Limb (tissue), 2 donors: Measurements from ENCODE around the gene GTSE1.

ENCODE experiments used
- DNase-seq, 2 donors: peaks; one replicate each; pipeline ENCODE4 v3.0.0-alpha.2; 2016; ENCODE audit errors: extremely low spot score in 2 of 2

Gene GTSE1

GRCh38 chr22:46327691-46328465 lies 31.2 kb downstream of the GTSE1 start:
- no peak for DNase-seq

- no peak for DNase-seq
Measured at GRCh38 chr22:46328797-46329196, 32.1 kb downstream of the GTSE1 start.

- no peak for DNase-seq
Measured at GRCh38 chr22:46329616-46330015, 32.9 kb downstream of the GTSE1 start.

DNA sequence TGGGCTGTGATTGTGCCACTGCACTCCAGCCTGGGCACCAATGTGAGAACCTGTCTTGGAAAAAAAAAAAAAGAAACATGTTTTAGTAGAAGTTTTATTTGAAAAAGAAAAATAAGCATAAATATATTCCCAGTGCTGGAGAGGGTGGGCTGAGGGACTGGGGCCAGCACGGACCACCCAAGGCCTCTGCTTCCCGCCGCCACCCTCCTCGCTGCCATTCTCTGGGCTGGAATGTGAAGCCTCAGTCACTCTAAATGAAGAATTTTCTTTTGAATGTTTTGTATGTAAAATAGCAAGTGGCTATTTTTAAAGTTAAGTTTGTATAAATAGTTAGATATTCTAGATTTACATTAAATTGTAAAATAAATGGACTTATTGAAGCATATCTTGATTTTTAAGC lies 33.8 kb downstream of the GTSE1 start:
- DNase-seq = no peak

- DNase-seq = no peak
Measured at GRCh38 chr22:46331496-46331895, 34.8 kb downstream of the GTSE1 start.

GRCh38 chr22:46335201-46336118 lies 38.8 kb downstream of the GTSE1 start, which contains the start of gene TRMU:
Gene TRMU, plus strand, starts transcription at chr22:46335714. Its CDS starts 51 bp downstream, at chr22:46335765.
- DNase-seq = peak; percentile 87 to 90

DNA sequence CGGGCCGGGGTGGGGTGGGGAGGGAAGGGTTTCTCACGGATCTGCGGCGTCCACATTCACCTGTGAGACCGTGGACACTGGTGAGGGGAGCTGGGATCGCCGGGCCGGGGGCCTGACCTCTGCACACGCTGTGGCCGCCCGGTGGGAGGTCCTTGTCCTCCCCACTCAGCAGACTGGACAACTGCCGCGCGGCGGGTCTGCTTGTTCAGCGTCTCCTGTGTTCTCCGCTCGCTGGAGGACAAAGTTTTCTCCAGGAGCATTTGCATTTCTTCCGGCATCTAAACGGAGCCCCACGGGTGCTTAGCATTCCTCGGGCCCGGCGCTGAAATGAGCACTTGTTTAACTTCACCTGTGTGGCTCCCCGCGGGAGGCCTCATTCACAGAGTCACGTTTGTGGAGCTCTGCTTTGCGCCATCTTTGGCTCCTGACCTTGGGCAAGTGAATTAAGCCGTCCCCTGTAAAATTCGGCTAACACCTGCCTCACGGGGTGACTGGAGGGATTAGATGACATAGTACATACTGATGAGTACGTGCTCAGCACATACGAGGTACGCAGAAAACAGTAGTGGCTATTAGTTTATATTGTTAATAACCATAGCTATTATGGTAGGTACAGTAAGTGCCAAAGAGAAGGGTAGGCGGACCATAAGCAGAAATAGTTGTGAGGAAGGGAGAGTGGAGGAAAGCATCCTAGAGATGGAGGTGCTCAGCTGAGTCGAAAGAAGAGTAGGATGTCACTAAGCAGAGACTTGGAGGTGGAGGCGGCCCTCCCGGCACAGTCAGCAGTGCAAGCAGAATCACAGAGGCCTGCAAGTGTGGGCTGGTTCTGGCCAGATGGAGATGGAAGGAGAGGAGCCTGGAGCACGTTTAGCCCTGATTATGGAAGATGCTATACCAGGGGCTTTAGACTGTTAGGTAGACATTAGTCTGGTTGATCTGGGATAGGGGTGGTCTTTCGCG lies 39.7 kb downstream of the GTSE1 start:
- no peak for DNase-seq

DNA sequence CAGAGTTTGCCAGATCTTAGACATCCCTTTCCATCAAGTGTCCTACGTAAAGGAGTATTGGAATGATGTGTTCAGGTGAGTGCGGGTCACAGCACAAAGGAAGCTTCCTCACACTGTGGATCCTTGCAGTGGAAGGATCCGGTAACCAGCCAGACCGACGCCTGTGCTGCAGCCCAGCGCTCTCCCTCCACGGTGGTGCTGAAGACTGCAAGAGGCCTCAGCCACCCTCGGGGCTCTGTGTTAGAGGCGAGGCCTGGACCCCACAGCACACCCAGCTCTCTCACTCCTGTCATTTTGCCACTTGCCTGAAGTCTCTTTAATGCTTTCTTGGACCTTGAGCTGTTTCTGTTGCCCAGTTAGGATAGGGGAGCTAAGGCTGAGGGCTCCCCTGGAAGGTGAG lies 41.2 kb downstream of the GTSE1 start:
- no peak for DNase-seq

DNA sequence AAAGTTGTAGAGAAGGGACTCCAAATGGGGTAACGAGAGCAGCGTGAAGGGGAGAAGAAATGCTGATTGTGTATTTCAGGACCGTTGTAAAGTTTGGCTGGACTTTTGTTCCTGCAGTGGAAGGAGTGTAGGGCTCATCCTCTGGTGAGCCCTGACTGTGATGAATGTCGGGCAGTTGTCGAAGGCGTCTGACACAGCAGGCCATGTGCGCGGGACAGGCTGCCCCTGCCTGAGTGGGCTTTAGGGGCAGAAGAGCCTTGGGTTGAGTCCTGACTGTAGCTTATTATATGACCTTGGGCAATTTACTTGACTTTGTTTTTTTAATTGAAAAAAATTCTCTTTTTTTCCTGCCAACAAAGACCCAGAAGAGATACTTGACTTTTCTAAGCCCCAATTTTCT lies 42.0 kb downstream of the GTSE1 start:
- DNase-seq = no peak

GRCh38 chr22:46339956-46340355 lies 43.3 kb downstream of the GTSE1 start:
- no peak for DNase-seq

- no peak for DNase-seq
Measured at GRCh38 chr22:46340676-46341075, 44.0 kb downstream of the GTSE1 start.

GRCh38 chr22:46346680-46347405 lies 50.2 kb downstream of the GTSE1 start:
- DNase-seq = no peak

DNA sequence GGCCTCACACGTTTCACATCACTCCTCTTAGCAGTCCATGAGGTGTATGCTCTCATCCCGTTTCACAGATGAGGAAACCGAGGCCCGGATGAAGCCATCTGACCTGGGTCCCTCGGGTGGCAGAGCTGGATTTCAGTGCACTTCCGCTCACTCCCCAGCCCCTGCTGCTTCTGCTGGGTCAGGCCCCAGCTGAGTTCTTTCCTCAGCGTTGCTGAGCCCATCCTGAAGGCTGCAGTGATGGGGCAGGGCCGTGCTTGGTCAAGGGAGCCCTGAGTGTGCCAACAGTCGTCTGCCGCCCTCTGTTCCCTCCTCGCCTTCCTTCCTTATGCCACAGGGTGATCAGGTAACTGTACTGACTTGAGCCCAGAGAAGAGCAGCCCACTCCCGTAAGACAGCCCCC lies 51.0 kb downstream of the GTSE1 start:
- DNase-seq = no peak

GRCh38 chr22:46348099-46348695 lies 51.5 kb downstream of the GTSE1 start:
- DNase-seq = no peak

DNA sequence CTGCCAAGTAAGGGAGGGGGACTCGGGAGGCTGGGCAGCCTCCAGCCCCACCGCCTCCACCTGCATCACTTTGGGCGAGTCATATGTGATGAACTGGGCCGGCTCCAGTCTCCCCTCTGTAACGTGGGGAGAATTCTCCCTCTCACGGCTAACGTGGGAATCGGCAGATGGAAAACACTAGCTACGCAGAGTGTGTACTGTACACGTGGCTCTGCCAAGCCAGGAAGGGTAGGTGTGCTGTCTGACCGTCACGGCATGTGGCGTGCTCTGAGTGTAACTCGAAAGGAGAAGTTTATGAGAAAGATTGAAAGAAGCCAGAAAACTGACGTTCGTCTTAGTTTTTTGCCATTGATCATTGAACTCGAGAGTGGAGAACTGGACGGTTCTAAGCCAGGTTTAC lies 52.6 kb downstream of the GTSE1 start:
- no peak for DNase-seq

- no peak for DNase-seq
Measured at GRCh38 chr22:46349681-46350080, 53.0 kb downstream of the GTSE1 start.

DNA sequence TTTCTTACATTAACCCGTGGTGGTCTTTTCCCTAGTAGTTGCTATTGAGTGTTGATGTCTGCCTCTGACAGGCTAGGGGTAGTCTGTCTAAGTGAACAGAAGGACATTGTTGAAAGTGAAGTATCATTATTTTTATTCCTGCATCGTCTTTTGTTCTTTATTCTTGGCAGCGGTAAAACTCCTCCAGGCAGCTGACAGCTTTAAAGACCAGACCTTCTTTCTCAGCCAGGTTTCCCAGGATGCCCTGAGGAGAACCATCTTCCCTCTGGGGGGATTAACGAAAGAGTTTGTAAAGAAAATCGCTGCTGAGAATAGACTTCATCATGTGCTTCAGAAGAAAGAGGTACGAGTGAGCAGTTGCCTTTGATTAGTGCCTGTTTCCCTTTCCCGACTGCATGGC lies 53.5 kb downstream of the GTSE1 start:
- no peak for DNase-seq

DNA sequence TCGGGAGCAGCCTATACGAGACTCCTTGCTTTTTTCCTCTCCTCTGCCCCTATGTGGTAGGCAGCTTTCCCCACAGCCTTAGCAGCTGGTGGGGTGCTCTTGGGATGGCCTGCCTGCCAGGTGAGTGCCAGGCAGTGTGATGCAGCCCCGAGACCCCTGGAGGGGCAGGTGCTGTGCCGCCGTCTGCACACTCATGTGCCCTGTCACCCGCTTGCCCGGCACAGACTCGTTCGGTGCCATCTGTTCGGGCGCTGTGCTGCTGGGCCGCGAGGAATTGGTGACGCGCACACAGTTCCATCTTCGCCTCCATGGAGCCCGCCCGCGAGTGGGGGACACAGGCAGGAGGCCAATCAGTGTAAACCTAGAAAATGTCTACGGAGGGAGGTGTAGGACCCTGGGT lies 54.0 kb downstream of the GTSE1 start:
- no peak for DNase-seq

DNA sequence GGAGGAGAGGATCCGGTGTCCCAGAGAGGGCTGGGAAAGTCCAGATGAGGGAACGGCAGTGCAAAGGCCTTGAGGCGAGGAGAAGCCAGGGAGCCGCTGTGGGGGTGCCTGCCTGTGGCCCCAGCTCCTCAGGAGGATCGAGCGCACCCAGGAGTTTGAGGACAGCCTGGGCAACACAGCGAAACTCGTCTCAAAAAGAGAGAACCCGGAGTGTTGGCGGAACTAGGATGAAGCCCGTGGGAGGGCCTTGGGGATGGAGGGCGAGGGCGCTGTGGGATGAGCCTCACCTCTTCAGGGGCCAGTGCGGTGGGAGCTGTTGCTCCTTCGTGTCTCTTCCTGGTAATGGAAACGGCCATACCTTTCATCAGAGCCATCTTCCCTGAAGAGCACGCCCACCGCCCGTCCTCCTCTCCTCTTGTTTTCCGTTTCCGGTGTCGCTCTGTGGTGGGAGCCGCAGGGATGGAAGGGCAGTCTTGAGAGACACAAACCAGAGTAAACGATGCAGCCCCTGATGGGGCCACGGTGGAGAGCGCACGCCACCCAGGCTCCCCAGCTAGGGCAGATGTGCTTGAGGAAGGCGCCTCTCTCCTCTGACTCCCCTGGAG lies 54.6 kb downstream of the GTSE1 start:
- no peak for DNase-seq

GRCh38 chr22:46351767-46352166 lies 55.1 kb downstream of the GTSE1 start:
- no peak for DNase-seq
